HG03439 (cell line): ENCODE results near the gene TSPAN16.
A peak's percentile ranks its signal among the peaks of the same experiment; 100 is the strongest.
"Not testable (repeated sequence)": the region's sequence is repeated elsewhere in the genome, so short reads cannot be mapped to it uniquely, and the experiment has no call there.

ENCODE experiments used
- ATAC-seq: cut with Tn5 transposase; IDR thresholded peaks from one replicate; pipeline ENCODE4 v1.9.1; 2021; ENCODE audit warnings: mild to moderate bottlenecking, moderate library complexity; ENCODE audit not compliant: unreplicated experiment

The TSPAN16 gene

DNA sequence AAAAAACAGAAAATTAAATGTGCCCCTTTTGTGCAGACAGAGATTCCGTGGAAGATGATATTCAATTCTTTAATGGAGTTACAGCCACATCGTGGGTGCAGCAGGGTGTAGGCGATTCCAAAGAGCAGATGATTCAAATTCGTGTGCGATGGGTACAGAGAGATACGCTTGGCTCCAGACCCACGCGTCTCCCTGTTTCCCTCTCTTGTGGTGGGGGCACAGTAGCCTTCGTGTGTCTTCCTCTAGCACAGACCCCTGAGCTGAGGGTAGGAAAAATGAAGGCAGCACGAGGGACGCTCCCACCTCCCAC, 4.8 kb downstream of the TSPAN16 start:
- ATAC-seq, result no peak

DNA sequence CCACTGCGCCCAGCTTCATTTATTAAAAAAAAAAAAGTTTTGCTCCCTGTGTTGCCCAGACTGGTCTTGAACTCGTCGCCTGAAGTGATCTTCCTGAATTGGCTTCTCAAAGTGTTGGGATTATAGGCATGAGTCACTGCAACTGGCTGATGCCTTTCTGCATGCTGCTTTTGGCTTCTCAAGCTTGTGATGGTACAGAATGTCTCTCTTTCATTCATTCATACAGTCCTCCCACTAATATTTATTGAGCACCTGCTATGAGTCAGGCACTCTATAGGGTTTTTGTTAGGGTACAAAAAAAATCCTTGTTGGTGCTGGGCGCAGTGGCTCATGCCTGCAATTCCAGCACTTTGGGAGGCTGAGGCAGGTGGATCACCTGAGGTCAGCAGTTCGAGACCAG, 9.0 kb downstream of the TSPAN16 start:
- no peak for ATAC-seq

DNA sequence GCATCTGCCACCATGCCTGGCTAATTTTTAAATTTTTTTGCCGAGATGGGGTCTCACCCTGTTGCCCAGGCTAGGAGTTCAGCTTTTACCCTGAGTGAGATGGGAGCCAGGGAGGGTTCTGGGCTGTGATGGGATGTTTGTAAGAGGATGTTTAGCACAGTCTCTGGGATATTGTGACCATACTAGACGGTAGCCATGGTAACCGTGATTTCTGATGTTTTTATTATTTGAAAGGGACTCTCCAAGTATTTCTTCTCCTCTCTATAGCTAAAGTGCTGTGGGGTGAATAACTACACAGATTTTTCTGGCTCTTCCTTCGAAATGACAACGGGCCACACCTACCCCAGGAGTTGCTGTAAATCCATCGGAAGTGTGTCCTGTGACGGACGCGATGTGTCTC, 10.4 kb downstream of the TSPAN16 start:
- ATAC-seq, result no peak

DNA sequence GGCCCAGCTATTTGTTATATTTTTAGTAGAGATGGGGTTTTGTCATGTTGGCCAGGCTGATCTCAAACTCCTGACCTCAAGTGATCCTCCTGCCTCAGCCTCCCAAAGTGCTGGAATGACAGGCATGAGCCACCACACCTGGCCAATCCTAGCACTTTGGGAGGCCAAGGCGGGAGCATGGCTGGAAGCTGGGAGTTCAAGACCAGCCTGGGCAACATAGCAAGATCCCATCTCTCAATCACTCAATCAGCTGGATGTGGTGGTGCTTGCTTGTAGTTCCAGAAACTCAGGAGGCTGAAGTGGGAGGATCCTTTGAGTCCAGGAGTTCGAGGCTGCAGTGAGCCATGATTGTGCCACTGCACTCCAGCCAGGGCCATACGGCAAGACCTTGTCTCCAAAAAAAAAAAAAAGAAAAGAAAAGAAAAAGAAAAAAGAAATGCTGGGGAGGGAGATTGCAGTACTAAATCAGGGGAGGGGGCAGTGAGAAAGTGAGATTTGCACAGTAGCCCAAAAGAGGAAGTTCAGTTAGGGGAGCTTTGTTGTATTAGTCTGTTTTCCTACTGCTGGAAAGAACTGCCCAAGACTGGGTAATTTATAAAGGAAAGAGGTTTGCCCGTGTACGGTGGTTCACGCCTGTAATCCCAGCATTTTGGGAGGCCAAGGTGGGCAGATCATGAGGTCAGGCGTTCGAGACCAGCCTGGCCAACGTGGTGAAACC, 24.5 kb downstream of the TSPAN16 start:
- not testable (repeated sequence) for ATAC-seq

DNA sequence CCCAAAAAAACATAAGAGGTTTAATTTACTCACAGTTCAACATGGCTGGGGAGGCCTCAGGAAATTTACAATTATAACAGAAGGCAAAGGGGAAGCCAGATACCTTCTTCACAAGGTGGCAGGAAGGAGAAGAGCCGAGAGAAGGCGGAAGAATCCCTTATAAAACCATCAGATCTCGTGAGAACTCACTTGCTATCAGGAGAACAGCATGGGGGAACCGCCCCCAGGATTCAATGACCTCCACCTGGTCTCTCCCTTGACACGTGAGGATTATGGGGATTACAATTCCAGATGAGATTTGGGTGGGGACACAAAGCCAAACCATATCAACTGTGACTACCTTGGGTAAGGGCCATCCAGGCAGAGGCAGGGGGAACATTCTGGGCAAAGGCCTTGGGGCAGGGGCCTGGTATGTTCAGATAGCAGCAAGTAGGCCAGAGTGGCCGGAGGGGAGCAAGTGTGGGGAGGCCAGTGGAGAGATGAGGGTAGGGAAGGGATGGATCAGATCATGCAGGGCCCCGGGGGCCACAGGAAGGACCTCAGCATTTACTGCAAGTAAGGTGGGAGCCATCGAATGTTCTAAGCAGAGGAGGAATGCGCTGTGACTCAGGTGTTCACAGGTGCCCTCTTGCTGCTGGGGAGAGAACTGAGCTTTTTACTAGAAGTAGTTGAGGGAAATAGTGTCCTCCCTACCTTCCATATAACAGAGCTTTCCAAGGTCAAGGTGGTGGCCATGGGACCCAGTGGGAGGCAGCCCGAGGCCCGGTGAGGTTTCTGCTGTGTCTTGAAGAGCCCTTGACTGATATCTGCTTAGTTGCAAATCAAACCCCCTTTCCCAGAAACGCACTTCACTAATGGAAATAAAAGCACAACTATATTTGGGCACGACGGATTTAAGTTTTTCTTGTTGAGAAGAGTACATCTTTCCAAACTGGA, 25.5 kb downstream of the TSPAN16 start:
- ATAC-seq, result no peak

DNA sequence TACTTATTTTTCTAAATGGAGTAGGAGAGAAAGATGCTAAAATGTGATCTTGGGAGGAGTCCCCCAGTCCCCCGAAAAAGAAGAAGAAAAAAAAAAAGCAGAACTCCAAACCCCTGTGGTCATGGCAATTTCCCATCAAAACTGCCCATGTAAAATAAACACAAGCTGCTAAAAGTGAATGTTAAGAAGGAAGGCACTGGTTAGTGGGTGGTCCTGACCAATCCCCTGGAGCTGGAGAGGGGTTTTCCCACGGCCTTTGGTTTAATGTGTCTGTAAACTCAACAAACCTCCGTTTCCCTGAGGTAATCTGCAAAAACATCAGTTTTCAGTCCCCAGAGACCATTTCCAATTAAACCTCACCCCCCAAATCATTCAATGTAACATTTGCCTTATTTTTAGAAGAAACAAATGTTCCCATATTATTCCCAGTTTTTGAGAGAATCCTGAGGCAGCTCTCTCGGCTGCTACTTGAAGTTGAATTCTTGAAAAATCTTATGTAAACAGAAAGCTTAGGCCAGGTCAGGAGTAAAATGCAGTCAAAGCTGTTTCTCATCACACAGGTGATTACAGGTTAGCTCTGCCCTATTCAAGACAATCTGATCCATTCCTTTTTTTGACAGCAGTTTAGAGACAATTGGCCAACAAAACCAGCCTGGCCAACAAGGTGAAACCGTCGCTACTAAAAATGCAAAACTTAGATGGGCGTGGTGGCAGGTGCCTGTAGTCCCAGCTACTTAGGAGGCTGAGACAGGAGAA, 26.5 kb downstream of the TSPAN16 start:
- no peak for ATAC-seq

DNA sequence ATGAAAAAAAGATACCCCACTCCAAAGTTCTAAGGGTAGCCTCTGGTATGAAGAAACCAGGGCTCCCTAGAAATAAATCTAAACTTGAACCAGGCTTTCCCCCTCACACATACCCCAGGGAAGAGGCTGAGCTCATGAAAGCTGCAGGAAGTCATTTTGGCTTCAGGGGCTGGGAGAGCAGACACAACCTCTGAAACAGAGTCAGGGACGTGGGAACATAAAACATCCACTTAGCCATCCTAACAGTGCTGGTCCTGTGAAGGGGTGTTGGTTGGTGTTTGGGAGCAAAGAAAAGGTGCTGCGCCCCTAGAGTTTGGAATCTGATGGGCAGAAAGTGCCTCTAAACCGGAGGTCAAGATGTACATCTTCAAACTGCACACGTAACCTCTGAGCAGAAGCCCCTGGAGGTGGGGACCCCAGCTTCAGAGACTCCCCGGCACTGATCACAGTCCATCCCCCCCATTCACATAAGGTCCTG, 27.7 kb downstream of the TSPAN16 start:
- ATAC-seq, result no peak

DNA sequence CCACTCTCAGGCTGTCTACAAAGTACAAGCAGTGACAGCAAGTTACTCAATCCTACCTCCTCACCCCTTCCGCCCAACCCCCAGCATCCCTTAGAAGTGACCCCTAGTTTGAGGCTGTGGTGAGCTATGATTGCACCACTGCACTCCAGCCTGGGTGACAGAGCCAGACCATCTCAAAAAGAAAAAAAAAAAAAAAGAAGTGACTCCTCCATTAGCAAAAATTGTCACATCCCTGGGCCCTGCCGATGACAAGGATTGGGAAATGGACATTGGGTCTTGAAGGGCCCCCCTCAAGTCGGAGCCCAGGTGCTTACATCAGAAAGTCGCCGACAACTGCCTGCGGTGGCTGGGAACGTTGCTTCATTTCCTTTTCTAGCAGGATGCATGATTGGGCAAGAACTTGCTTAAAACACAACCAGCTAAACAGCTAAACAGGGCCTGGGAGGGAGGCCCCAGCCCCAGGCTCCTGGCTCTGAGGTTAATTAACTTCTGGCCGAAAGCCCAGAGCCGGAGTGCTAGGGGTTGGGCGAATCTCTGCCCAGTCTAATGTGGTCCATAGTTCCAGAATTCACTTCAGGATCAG, 28.2 kb downstream of the TSPAN16 start:
- no peak for ATAC-seq

DNA sequence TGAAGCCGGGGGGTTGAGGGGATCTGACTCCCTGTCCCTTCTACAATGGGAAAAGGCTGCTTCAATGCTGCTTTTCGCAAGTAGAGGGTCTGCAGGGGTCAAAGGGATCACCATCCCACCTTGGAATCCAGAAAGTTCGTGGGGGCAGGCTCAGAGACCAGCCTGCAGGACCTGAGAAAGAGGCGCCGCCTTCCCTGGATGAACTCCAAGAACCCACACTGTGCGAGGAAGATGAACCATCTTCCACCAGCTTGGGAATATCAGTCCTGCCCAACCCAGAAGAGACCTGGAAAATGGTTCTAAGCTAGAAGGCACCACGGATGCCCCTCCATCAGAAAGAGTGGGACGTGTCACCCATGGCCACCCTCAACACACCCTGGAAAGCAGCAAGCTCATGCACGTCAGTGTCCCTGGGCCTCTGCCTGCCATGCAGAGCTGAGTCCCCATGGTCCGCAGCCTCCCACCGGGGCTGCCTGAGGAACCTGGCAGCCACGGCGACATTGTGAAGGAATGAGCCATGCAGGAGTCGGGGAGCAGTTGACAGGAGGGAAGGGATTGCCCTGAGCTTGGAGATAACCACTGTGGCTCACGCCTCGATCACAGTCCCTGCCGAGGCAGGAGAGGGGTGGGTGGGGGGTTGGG, 28.9 kb downstream of the TSPAN16 start:
- ATAC-seq, result no peak

DNA sequence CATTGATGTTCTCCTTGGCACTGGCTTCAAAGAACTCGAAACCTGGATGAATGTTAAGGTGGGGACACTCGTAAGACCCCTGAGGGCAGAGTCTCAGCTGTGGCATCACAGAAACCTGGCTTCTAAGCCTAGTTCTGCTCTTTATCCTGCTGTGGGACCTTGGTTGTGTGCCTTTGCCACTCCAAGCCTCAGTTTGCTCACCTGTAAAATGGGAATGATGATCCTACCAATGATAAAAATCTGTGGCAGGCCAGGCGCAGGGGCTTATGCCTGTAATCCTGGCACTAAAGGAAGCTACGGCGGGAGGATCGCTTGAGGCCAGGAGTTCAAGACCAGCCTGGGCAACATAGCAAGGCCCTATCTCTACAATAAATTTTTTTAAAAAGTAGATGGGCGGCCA, 29.6 kb downstream of the TSPAN16 start:
- no peak for ATAC-seq

DNA sequence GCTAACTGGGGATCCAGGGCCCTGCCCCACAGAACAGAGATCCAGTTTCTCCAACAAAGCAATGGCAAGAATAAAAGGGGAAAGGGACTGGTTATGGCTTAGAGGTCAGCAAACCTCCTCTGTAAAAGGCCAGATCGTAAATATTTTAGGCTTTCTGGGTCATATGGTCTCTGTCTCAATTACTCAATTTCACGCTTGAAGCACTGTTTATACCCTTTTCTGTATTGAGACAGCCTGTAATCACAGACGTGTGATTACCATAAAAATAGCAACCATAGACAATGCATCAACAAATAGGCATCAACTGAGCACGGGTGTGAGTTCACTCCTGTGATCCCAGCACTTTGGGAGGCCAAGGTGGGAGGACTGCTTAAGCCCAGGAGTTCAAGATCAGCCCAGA, 34.2 kb downstream of the TSPAN16 start:
- ATAC-seq, result no peak

DNA sequence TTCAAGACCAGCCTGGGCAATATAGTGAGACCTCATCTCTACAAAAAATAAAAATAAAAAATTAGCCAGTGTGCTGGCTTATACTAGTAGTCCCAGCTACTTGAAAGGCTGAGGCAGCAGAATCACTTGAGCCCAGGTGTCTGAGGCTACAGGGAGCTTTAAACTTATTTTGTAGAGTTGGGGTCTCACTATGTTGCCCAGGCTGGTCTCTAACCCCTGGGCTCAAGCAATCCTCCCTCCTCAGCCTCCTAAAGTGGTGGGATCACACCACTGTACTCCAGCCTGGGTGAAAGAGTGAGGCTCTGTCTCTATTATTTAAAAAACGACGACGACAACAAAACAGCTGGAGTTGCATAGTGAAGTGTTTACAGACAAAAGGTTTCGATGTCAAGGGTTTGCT, 35.5 kb downstream of the TSPAN16 start:
- no peak for ATAC-seq

DNA sequence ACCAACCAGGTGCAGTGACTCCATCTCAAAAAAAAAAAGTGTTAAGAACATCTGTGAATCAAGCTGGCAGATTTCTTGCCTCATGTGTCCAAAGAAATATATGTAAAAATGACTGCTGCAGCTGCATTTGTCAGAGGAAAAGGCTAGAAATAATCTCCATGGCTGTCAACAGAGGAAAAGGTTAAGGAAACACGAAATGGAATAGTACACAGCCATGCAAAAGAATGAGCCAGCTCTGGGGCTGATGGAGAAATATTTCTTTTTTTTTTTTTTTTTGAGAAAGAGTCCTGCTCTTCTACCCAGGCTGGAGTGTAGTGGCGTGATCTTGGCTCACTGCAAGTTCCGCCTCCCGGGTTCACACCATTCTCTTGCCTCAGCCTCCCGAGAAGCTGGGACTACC, 36.9 kb downstream of the TSPAN16 start:
- no peak for ATAC-seq

DNA sequence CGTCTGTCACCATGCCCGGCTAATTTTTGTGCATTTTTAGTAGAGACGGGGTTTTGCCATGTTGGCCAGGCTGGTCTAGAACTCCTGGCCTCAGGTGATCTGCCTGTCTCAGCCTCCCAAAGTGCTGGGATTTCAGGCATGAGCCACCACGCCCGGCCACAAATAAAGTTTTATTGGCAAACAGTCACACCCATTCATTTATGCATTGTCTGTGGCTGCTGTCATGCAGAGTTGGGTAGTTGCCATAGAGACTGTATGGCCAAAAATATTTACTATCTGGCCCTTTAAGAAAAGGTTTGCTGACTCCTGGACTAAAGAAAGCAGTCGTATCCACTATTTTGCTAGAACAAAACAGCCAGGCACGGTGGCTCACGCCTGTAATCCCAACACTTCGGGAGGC, 37.9 kb downstream of the TSPAN16 start:
- not testable (repeated sequence) for ATAC-seq

DNA sequence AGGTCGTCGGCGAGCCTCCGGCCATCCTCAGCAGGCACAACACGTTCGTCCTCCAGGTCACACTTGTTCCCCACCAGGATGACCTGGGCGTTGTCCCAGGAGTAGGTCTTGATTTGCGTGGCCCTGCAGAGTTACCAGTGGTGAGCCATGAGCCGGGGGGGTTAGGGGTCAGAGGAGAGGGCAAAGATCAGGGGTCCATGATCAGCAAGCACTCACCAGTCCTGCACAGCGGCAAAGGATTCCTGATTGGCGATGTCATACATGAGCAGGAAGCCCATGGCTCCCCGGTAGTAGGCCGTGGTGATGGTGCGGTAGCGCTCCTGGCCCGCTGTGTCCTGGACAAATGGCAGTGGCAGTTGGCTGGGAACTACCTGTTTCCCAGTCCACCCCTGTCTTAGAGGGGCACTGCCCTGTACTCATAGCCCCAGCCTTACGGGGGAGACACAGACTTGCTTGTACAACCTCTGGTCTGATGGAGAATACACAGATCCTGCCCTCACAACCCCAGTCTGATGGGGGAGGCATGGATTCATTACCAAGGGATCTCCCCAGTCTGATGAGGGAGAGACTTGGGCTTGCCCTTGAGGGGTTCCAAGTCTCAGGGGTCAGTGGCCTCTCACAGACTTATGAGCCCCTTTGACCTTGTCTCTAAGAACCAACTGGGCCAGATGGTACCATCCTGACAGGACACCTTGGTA, 39.6 kb downstream of the TSPAN16 start:
- ATAC-seq, result no peak

DNA sequence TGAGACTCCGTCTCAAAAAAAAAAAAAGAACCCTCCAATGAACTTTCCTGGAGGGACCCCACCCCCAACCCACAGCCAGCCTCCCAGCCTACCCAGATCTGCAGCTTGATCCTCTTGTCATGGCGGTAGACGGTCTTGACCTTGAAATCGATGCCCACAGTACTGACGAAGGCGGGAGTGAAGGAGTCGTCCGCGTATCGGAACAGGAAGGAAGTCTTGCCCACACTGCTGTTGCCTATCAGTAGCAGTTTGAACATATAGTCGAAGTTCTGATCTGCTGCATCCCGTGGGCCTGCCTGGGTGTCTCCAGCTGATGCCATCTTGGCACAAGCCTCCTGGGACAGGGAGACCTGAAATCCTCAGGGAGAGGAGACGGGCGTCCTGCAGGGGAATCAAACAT, 41.1 kb downstream of the TSPAN16 start:
- ATAC-seq, result no peak

DNA sequence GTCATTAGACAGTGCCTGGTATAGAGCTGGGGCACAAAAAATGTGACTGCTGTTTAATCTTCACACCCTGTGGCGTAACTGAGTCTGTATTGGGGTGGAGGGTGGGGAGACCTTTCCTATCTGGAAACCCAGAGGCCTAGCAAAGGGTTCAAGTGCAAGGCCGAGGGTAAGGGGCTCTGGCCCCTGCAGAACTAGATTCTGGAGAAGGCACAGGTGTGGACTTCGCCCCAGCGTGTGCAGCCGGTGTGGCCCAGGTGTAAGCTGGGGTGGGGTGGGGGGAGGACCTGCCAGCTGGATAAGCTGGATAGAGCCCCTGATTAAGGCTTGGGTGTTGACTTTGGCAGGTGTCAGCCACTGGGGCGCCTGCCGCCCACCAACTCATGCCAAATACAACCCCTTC, 42.2 kb downstream of the TSPAN16 start:
- no peak for ATAC-seq

DNA sequence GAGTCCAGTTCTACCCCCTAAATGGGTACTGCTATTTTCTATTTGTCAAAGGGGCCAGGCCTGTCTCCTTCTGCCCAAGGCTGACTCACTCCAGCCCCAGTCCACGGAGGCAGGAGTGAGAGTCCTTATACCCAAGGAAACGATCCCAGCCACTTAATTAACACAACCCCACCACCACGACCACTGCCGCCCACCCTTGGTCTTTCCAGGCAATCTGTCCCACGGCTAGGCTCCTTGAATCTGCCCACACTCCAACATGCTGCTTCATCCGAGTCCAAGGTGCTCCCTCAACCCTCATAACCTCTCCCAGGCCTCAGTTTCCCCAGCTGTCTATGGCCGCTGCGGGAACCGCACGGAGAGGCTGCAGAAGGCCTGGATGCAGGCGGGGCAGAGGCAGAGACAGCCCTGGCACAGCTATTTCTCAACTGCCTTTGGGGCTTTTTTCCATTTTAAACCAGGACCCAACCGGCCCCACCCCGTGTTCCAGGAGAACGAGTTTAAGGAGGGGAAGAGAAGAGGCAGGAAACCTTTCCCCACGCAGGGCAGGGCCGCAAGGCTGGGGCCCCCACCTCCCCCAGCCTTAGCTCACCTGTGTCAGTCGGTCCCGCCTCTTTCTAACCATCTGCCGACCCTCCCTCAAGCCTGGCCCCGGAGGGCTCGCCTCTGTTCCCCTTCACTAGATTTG, 42.8 kb downstream of the TSPAN16 start:
- ATAC-seq, result no peak

DNA sequence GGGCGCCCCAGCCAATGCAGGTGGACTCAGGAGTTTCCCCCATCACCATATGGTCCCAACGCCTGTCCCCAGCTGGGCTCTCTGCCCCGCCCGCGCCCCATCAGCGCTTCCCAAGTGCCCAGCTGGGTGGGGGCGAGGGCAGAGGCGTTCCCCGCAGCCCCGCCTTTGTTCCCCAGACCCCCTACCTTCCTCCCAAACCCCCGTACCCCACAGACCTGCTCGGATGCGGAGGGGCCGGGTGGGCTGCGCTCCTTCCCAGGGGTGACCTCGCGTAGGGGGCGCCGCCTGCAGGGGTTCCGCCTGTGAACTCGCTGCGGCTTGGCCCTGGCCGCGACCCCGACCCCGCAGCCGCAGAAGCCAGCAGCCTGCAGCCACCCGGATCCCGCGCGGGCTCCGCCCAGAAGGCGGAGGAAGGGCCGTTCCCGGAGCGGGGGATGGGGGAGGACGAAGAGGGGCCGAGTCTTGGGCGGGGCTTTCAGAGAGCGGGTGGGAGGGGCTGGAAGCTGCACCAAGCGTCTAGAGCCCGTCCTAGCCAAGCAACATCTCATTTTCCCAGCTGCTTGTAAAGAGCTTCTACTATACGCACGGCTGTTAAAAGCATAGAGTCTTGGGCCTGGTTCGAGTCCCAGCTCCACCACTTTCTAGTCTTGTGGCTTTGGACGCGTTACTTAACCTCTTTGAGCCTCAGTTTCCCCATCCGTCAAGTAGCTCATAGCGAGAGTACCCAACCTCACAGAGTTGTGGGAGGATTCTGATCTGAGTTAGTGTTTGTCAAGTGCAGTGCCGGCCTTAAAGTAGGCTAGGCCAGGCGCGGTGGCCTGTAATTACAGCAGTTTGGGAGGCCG, 43.5 kb downstream of the TSPAN16 start, which contains the start of gene RAB3D:
Gene RAB3D, minus strand, starts transcription at position 404 of the 845 bp plus-strand sequence. CDS start 2,258 bp downstream, outside the sequence.
- peak; percentile 52 for ATAC-seq
